GM15510 (cell line): ENCODE results near the gene ASB7.
A peak's percentile ranks its signal among the peaks of the same experiment; 100 is the strongest.

Source experiments
- POLR2A ChIP-seq: IDR thresholded peaks from 3 replicates; pipeline ENCODE4 v1.6.1; 2011; ENCODE audit warnings: borderline replicate concordance; ENCODE audit not compliant: insufficient read length; ENCODE audit errors: extremely low read depth

The ASB7 gene

DNA sequence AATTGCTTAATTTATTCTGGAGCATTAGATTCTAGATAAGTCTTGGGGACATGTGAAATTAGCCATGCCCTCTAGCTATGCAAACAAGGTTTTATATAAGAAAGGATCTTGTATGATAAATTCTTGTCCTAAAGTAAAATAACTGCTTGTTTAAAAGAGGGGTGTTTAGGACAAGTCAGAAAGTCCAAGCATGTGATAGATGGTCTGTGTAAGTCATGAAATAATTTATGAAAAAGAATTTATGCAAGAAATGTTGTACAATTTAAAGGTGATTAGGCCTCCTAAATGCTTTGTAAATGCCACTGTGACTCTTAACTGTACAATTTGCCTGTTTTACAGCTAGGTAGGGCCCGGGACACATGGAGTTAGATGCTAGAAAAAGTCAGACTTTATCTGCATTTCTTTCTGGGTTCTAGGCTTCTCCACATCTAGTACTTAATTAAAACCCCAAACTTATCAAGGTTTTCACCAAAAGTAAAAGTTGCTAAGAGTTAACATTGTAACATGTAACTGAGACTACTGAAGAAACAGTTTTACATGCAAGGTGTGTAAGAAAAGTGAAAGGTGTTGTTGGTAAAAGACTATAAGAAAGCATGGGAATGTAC lies 13.6 kb upstream of the ASB7 start:
- no peak for TF ChIP-seq POLR2A

DNA sequence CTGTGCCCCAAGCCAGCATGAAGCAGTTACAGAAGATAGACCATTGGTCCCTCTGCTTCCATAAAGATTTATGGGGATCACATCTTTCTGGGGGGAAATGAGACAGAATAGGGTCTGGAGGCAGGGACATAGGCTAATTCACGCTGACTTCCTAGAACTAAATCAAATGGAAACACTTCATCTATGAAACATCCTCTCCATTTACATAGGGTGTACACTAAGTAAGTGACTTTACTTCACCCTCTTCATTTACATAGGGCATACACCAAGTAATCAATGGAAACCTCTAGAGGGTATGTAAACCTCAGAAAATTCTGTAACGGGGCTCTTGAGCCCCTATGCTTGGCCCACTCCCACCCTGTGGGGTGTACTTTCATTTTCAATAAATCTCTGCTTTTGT lies 10.6 kb upstream of the ASB7 start:
- no peak for TF ChIP-seq POLR2A

DNA sequence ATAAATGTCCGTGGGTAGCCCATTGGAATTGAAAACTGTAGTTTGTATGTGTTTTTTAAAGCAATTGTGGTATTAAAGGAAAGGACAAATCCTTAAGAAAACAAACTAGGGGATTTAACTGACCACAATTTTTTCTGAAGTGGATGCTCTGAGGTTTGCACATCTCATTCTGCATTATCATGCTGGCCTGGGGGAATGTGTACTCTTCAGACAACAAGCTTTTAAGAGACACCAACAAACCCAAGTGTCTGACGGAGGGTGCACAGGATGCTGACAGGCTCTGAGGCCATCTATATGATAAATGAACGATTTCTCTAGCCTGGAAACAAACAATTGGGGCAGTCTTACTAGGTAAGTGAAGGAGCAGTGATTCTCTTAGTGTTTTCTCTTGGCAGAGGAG lies 9.5 kb upstream of the ASB7 start:
- TF ChIP-seq POLR2A = no peak

DNA sequence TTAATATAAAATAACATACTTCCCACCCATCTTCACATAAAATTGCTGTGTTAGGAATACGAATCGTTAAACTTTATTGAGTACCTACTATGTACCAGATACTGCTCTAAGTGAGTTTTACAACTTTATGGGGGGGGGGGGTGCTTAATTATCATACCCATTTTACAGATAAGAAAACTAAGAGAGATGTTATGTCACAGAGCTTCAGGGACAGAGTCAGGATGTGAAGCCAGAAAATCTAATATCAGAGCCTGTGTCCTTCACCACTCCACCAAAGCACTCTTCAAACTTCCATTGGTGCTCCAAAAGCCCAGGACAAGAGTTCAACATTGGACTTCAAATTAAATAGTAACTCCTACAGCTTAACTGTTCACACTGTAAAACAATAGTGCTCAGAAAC lies 9.0 kb upstream of the ASB7 start:
- TF ChIP-seq POLR2A = no peak

DNA sequence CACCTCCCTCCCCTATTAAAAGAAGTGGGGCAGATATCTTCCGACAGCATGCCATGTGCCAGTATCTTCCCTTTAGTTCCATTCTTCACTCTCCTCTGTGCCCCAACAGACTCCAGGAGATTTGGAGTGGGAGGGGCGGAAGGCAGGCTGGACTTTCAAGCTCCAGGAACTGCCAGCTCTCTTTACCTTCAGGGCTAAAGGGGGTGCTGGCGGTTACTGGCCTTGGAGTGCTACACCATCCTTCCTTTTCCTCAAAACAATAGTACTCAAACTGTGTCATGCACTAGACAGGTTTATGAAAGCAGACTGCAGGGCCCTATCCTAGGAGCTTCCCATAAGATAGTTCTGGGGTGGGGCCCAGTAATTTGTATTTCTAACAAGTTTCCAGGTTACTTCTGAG lies 6.4 kb upstream of the ASB7 start:
- no peak for TF ChIP-seq POLR2A

DNA sequence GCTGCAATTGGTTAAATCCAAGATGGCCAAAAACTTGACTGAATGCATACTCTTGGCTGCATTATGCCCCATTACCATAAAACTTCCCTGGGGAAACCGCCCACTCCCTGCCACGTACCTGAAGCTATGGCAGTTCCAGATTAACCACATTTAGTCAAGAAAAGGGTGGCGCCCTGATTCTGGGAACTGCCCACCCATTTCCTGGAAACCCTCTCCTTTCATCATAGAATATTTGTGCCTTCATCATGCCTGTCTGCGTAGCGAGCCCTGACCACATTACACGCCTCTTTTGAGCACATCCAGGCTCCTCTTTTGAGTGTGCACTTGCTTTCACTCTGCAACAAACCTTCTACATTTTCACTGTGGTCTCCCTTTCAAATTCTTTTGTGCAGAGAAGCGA lies 5.6 kb upstream of the ASB7 start:
- TF ChIP-seq POLR2A = no peak

DNA sequence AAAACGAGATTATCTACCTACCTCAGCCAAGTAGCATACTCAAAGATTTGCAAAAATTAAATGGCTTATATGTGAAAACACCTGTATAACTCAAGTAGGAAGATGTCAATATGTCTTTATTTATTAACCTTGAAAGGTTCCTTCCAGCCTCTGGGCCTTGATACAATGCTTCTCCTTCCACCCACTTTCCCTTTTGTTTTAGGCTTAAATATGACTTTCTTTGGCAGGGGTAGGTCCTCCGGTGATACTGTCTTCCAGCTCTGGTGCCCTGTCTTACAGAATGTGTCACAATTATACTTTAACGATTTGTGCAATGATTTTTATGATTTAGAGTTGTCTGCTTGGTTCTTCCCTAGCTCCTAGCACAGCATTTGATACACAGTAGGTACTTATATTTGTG lies 4.5 kb upstream of the ASB7 start:
- TF ChIP-seq POLR2A = no peak

DNA sequence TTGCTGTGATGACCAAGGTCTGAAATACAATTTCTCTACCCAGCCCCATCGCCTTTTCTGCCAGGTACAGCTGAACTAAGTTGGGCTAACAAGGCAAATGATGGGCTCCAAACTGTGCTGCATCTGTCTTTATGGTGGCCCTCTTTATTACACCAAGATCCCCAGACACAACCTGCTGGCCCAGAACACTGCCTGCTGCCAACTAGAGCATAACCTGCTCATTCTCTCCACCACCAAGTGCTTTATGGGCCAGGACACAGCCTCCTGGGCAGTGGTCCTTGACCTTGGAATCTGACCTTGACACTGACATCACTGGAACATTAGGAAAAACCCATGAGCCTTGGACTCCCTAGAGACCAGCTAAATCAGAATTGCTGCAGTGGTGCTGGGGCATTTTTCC lies 3.7 kb upstream of the ASB7 start:
- TF ChIP-seq POLR2A = no peak

DNA sequence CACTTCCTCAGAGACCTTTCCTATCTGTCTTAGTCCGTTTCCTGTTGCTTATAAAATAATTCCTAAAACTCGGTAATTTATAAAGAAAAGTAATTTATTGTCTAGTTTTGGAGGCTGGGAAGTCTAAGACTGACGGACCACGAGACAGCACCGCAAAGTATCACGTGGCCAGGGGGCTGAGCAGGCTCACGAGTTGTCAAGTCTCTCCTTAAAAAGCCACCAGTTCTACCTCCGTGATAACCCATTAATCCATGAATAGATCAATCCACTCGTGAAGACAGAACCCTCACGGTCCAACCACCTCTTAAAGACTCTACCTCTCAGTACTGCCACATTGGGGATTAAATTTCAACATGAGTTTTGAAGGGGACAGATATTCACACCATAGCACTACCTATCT lies 1.2 kb upstream of the ASB7 start:
- TF ChIP-seq POLR2A = no peak

DNA sequence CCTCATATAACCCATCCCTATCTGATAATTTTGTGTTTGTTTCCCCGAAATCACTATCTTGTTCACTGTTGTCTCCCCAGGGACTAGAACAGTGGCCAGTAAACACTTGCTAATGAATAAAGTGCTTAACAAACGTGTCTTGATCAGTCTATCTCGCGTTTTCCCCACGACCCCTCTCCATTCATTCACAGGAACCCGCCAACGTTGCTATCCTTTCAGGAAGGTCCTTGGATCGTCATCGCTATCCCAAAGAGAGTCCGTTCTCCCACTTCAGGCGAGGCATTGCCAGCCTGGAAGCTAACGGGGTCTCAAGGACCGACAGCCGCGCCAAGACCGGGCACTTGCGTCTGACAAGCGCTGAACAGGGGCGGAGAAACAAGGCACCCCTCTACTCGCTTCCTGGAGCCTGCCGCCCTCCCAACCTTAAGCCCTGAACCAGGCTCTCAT lies 749 bp upstream of the ASB7 start:
- TF ChIP-seq POLR2A = no peak

DNA sequence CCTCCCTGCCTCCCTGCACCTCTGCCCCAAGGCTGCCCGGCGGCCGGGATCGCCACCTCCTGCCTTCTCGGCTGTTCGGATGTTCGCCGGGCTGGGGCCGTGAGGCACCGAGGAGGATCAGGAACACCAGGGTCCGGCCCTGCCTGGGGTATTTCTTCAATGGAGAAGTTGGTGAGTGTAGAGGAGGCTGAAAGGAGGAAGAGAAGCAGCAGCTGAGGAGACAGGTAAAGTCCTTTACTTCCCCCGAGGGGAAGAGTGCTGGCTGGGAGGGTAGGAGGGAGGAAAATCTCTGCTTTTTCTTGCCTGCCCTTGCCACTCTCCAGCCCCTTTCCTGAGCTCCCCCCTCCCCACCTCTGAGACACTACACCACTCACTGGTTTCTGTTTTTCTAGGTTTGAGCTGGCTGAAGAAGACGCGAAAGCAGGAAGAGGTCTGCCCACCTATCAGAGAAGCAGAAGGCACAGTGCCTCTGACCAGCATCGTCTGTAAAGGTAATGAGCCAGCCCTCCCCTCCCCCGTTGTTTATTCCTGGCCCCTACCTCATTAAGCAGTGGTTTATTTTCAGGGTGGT lies 519 bp downstream of the ASB7 start:
- TF ChIP-seq POLR2A = peak; percentile 2

DNA sequence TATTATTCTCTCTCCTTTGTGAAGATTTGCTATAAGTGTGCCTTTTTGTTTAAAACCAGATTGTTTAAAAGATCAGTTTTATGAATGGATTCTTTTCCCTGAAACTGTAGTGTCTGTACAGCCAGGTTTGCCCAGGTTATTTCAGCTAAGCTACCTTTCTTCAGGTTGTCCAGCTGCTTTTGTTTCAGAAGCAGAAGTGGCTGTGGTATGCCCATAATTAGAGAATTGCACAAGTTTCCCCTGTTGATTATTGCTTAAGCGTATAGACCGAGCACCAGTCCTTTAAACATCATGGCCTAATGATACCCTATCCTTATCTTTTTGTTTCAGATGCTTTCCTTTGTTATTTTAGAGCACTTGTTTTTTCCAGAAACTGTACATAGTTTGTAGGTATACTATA lies 10.2 kb downstream of the ASB7 start:
- no peak for TF ChIP-seq POLR2A

DNA sequence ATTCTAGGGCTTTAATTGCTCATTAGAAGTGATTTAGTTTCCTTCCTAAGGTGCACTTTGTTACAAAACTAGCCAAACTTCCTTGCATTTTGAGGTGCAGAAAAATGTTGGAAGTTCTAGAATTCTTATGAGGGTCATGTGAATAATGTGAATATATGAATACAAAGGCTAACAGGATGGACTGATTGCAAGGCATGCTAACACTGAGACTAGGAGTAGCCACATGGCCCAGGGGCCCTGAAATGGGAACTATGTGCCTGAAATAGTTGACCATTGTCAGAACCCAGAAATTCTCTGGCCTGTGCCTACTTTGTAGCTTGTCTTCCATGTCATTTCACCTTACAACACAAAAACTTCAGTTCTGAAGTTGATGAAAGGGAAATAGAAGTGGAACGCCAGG lies 10.8 kb downstream of the ASB7 start:
- TF ChIP-seq POLR2A = no peak

DNA sequence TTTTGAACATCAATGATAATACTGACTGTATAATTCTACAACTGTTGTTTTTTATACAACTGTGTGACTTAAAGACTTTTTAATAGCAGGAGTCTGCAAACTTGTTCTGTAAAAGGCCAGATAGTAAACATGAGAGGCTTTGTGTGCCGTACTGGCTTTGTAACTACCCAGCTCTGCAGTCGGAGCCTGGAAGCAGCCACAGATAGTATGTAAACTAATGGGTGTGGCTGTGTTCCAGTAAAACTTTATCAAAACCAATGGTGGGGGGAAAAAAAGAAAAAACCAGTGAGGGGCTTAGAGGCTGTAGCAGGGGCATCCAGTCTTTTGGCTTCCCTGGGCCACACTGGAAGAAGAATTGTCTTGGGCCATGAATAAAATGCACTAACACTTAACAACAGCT lies 11.9 kb downstream of the ASB7 start:
- TF ChIP-seq POLR2A = no peak

DNA sequence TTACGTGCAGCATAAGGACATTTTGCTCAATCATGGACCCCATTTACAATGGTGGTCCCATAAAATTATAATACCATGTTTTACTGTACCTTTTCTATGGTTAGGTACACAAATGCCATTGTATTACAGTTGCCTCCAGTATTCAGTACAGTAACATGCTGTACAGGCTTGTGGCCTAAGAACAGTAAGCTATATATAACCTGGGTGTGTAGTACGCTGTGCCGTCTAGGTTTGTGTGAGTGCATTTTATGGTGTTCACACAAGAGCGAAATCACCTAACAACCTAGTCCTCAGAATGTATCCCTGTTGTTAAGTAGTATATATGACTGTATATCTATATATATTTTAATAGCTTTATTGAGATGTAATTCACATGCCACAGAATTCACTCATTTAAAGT lies 12.5 kb downstream of the ASB7 start:
- TF ChIP-seq POLR2A = no peak

DNA sequence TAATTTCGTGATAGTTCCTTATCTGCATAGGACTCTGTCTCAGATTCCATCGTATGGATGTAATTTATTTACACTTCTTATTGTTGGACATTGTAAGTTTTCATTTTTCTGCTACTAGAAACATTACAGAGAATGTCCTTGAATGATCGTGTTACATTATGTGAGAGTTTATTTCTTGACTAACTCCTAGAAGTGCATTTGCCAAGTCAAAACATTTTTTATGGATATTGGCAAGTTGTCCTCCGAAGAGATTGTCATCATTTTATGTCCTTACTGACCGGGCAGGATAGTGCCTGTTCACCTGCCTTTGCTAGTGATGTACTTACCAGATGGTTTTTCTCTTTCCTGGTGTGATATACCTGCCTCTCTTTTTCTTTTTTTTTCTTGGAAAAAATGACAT lies 13.4 kb downstream of the ASB7 start:
- TF ChIP-seq POLR2A = no peak

DNA sequence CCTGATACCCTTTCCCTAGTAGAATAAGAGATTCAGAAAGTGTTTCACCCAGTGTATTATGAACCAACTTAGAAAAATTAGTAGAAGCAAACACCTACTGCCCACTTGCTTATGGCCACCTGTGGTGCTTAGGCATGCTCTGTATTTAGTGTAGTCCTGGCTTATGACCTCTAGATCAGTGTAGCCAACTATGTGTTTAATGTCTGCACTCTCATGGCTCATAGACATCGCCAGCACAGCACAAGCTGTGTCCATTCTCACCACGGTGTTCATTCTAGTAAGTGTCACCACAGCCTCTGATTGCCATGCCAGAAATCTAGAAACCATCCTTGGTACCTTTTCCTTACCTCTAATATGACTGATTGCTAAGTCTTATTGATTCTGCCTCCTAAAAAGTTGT lies 14.3 kb downstream of the ASB7 start:
- no peak for TF ChIP-seq POLR2A
